Stomach (tissue), 9 donors: Measurements from ENCODE around the gene FUS. TPM values are rescaled to one million over a fixed set of nuclear protein-coding genes. Genes with fewer than 3 reads are reported as not detected.

Experiments
- DNase-seq, 2 donors: peaks; one replicate each; pipeline versions ENCODE4 v3.0.0 to v3.0.0-alpha.2; 2013 to 2019
- H3K27ac ChIP-seq, 5 donors: fragments of 200-600 bp in 4 of 5; sonication (generic) in 4 of 5; one replicate each; pipeline ENCODE4 v1.5.1; 2013 to 2019; ENCODE audit warnings: mild to moderate bottlenecking in 1 of 5, moderate library complexity in 1 of 5
- H3K27me3 ChIP-seq, 3 donors: fragments of 200-600 bp; sonication (generic); one replicate each; pipeline ENCODE4 v1.5.1; 2017 to 2019; ENCODE audit warnings: mixed run types in 1 of 3
- H3K36me3 ChIP-seq, 4 donors: fragments of 200-600 bp; sonication (generic); 1 replicate in 3 of 4; 2 replicates in 1 of 4; pipeline ENCODE4 v1.5.1; 2016 to 2019
- H3K4me1 ChIP-seq, 4 donors: fragments of 200-600 bp; sonication (generic); one replicate each; pipeline ENCODE4 v1.5.1; 2016 to 2019
- H3K4me3 ChIP-seq, 4 donors: fragments of 200-600 bp; sonication (generic) in 3 of 4; one replicate each; pipeline ENCODE4 v1.5.1; 2016 to 2019; ENCODE audit warnings: mild to moderate bottlenecking in 1 of 4
- H3K9me3 ChIP-seq, 4 donors: fragments of 200-600 bp; sonication (generic); one replicate each; pipeline ENCODE4 v1.5.1; 2016 to 2019
- EP300 ChIP-seq: sonication (generic); formaldehyde crosslinking; IDR thresholded peaks from one replicate; pipeline ENCODE4 v1.6.1; 2017; ENCODE audit warnings: antibody characterized with exemption
- POLR2A ChIP-seq, 4 donors: fragments of 450-650 bp; IDR thresholded peaks; one replicate each; pipeline ENCODE4 v1.6.1; 2016; ENCODE audit warnings: antibody characterized with exemption in 4 of 4, control low read depth in 2 of 4, mild to moderate bottlenecking in 1 of 4, moderate library complexity in 1 of 4
- POLR2AphosphoS5 ChIP-seq, 3 donors: sonication (generic); formaldehyde crosslinking; IDR thresholded peaks; one replicate each; pipeline ENCODE4 v1.6.1; 2016; ENCODE audit warnings: antibody characterized with exemption in 3 of 3
- WGBS, 5 donors: extraction: QIAGEN DNeasy Blood & Tissue Kit in 3 of 5; methylation state at CpG; one replicate each; pipeline versions ENCODE4 v1.1.5 to v1.1.7; 2013 to 2018; 5-methylcytosine and 5-hydroxymethylcytosine counted together
- intact Hi-C: fragments of 100-400 bp; cut with DNase I; formaldehyde crosslinking; loops from one replicate; pipeline ENCODE4 v1.15.1; 2023; ENCODE audit warnings: low total_unique reads
- polyA plus RNA-seq, 3 donors: library from polyadenylated mRNA; stranded (reverse); fragments of 200-250 nt; gene quantifications; one replicate each; pipeline ENCODE4 v1.2.3, GENCODE V29; 2013
- total RNA-seq, 5 donors: library from RNA; depleted of rRNA; stranded (reverse); fragments of >200 nt; gene quantifications; one replicate each; pipeline versions ENCODE4 v1.1.0 to v1.2.3, GENCODE V29; 2014 to 2016
- TF ChIP-seq, protein P1 (sequence below), 7 experiments: fragments of 450-650 bp in 4 of 7; fragments of 200-600 bp in 3 of 7; sonication (generic) in 3 of 7; IDR thresholded peaks; one replicate each; pipeline ENCODE4 v1.5.1; 2016 to 2019; ENCODE audit warnings: antibody characterized with exemption in 7 of 7, control low read depth in 2 of 7, mild to moderate bottlenecking in 1 of 7
- donor health status: healthy with polysubstance abuse.
- donor health status: Bipolar disorder and iron deficiency.
- donor health status: healthy.

Gene FUS
- total and polyA plus RNA-seq, 8 donors = 41.1 to 175 (median 122) TPM

DNA sequence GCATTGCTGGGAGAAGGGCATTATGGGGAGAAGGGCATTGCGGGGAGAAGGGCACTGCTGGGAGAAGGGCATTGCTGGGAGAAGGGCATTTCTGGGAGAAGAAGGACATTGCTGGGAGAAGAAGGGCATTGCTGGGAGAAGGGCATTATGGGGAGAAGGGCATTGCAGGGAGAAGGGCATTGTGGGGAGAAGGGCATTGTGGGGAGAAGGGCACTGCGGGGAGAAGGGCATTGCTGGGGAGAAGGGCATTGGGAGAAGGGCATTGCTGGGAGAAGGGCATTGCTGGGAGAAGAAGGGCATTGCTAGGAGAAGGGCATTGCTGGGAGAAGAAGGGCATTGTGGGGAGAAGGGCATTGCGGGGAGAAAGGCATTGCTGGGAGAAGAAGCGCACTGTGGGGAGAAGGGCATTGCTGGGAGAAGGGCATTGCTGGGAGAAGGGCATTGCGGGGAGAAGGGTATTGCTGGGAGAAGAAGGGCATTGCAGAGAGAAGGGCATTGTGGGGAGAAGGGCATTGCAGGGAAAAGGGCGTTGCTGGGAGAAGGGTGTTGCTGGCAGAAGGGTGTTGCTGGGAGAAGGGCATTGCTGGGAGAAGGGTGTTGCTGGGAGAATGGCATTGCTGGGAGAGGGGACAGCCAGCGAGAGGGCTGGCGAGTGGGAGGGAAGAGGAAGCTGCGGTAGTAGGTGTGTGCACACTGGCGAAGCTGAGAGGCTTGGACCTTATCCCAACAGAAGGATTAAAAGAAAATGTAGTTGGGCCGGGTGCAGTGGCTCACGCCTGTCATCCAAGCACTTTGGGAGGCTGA is 41.6 kb downstream of the FUS start:
- peak in 1 of 2 donors; percentile 37 for DNase-seq

DNA sequence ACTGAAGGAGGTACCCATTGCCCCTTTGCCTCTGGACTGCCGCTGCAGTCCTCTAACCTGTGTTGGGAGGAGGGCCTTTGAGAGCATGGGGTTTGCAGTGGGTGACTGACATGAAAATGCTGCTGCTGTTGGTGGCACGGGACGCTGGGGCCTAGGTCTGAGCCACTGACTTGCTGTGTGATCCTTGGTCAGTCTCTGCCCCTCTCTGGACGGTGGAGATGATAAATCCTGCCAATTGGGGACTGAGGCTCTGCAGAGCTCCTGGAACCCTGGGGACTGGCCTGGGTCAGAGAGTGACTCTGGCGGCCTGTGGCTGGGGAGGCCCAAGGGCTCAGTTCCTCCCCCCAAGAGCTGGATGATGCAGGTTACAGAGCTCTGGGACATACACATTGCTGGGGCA is 43.1 kb downstream of the FUS start:
- no peak overlapping the region for H3K4me3 ChIP-seq
- H3K4me1 ChIP-seq = no peaks in the 10 kb centered on the region
- no peak for DNase-seq
- no peak for TF ChIP-seq POLR2AphosphoS5 (IDR thresholded peaks at IDR 0.05)
- no peak for TF ChIP-seq POLR2A (IDR thresholded peaks at IDR 0.05)
- TF ChIP-seq, protein P1, sequence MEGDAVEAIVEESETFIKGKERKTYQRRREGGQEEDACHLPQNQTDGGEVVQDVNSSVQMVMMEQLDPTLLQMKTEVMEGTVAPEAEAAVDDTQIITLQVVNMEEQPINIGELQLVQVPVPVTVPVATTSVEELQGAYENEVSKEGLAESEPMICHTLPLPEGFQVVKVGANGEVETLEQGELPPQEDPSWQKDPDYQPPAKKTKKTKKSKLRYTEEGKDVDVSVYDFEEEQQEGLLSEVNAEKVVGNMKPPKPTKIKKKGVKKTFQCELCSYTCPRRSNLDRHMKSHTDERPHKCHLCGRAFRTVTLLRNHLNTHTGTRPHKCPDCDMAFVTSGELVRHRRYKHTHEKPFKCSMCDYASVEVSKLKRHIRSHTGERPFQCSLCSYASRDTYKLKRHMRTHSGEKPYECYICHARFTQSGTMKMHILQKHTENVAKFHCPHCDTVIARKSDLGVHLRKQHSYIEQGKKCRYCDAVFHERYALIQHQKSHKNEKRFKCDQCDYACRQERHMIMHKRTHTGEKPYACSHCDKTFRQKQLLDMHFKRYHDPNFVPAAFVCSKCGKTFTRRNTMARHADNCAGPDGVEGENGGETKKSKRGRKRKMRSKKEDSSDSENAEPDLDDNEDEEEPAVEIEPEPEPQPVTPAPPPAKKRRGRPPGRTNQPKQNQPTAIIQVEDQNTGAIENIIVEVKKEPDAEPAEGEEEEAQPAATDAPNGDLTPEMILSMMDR (IDR thresholded peaks at IDR 0.05) = no peak
- TF ChIP-seq EP300 = no peak
- peaks cover 0 to 41% (median 5%) of the 10 kb centered on the region in 3 donors for H3K27me3 ChIP-seq
- intact Hi-C loops = no loop called here
- no peaks in the 10 kb centered on the region for H3K9me3 ChIP-seq
- H3K36me3 ChIP-seq = no peaks in the 10 kb centered on the region
- no peak overlapping the region for H3K27ac ChIP-seq
- 91 to 98% (median 96%) methylated on average over 4 to 5 of the region's 5 CpGs for WGBS, 5 donors

More for the DNA sequence above, 41.6 kb downstream of the FUS start:
- TF ChIP-seq EP300 (no peak), POLR2AphosphoS5 (IDR thresholded peaks at IDR 0.05) (no peak), POLR2A (IDR thresholded peaks at IDR 0.05) (no peak)
- TF ChIP-seq, protein P1 (IDR thresholded peaks at IDR 0.05) = no peak
- 50 to 62% (median 55%) methylated on average over 12 of the region's 12 CpGs for WGBS, 5 donors
- no peak overlapping the region for H3K4me3 ChIP-seq
- H3K27ac ChIP-seq = no peak overlapping the region
- H3K9me3 ChIP-seq = no peaks in the 10 kb centered on the region
- H3K36me3 ChIP-seq = no peaks in the 10 kb centered on the region
- peaks cover 5 to 7% (median 6%) of the 10 kb centered on the region in 4 donors for H3K4me1 ChIP-seq
- intact Hi-C loops = no loop called here
- H3K27me3 ChIP-seq = peaks cover 0 to 56% (median 18%) of the 10 kb centered on the region in 3 donors

DNA sequence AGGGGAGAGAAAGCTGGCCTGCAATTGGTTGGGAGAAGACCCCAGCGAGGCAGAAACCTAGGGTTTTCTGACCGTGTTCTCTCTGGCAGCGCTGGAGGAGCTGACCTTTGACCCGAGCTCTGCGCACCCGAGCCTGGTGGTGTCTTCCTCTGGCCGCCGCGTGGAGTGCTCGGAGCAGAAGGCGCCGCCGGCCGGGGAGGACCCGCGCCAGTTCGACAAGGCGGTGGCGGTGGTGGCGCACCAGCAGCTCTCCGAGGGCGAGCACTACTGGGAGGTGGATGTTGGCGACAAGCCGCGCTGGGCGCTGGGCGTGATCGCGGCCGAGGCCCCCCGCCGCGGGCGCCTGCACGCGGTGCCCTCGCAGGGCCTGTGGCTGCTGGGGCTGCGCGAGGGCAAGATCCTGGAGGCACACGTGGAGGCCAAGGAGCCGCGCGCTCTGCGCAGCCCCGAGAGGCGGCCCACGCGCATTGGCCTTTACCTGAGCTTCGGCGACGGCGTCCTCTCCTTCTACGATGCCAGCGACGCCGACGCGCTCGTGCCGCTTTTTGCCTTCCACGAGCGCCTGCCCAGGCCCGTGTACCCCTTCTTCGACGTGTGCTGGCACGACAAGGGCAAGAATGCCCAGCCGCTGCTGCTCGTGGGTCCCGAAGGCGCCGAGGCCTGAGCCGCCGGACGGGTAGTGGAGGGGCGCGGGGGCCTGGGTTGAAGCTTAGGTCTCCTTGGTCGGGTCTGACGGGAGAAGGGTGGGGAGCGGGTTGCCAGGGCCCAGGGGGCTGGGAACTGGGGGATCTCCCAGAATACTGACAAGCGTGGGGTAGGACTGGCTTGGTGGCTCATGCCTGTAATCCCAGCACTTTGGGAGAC is 44.4 kb downstream of the FUS start:
- Histone ChIP-seq H3K9me3 (no peaks in the 10 kb centered on the region), H3K4me3 (no peak overlapping the region), H3K36me3 (no peaks in the 10 kb centered on the region), H3K27ac (no peak overlapping the region), H3K27me3 (peaks cover 0 to 28% (median 0%) of the 10 kb centered on the region in 3 donors), H3K4me1 (no peaks in the 10 kb centered on the region)
- no peak for DNase-seq
- 67 to 81% (median 78%) methylated on average over 64 to 80 of the region's 80 CpGs for WGBS, 5 donors
- TF ChIP-seq, protein P1 (IDR thresholded peaks at IDR 0.05) = no peak
- TF ChIP-seq POLR2A (IDR thresholded peaks at IDR 0.05) = no peak
- no peak for TF ChIP-seq POLR2AphosphoS5 (IDR thresholded peaks at IDR 0.05)
- TF ChIP-seq EP300 = no peak
- intact Hi-C loops = no loop called here

DNA sequence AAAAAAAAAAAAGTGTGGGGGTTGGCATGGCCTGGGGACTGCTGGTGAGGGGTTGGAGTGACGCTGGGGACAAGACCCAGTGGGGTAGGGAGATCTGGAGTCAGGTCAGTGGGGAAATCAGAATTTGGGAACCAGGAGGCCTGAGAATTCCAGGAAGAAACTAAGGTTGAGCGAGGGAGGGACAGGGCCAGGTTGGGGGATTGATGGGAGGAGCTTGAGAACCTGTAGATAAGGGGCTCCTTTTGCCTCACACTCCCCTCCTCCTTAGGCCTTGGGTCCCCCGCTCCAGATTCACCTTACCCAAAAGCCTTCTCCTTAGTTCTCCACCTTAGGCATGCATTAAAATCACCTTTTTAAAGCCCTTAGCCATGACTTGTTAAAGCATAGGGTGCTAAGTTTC is 45.3 kb downstream of the FUS start:
- DNase-seq = no peak
- no peak overlapping the region for H3K4me3 ChIP-seq
- no peaks in the 10 kb centered on the region for H3K4me1 ChIP-seq
- H3K27me3 ChIP-seq = peaks cover 0 to 19% (median 0%) of the 10 kb centered on the region in 3 donors
- no peak overlapping the region for H3K27ac ChIP-seq
- H3K9me3 ChIP-seq = no peaks in the 10 kb centered on the region
- TF ChIP-seq EP300 (no peak), POLR2AphosphoS5 (IDR thresholded peaks at IDR 0.05) (no peak), POLR2A (IDR thresholded peaks at IDR 0.05) (no peak)
- TF ChIP-seq, protein P1 (IDR thresholded peaks at IDR 0.05) = no peak
- H3K36me3 ChIP-seq = no peaks in the 10 kb centered on the region
- intact Hi-C loops = no loop called here
- 87 to 95% (median 91%) methylated on average over 3 of the region's 3 CpGs for WGBS, 5 donors
